HepG2 (cell line): ENCODE data around the gene CDC42EP5. TPM values are rescaled to one million over a fixed set of nuclear protein-coding genes. Genes with fewer than 3 reads are reported as not detected.

Source experiments
- BCL3 ChIP-seq: sonication (generic); formaldehyde crosslinking; IDR thresholded peaks from 2 replicates; pipeline ENCODE4 v1.5.1; 2020; ENCODE audit warnings: mild to moderate bottlenecking, missing genetic modification reagents, moderate library complexity
- ELF1 ChIP-seq: sonication (generic); formaldehyde crosslinking; IDR thresholded peaks from 2 replicates; pipeline ENCODE4 v1.4.0; 2020; ENCODE audit warnings: missing genetic modification reagents
- HMG20A ChIP-seq: IDR thresholded peaks from 2 replicates; pipeline ENCODE4 v1.6.1; 2016; ENCODE audit warnings: borderline replicate concordance
- IKZF5 ChIP-seq: IDR thresholded peaks from 2 replicates; pipeline ENCODE4 v1.6.1; 2018; ENCODE audit warnings: missing genetic modification reagents, mild to moderate bottlenecking, missing compliant biosample characterization
- KDM5B ChIP-seq: sonication (generic); formaldehyde crosslinking; IDR thresholded peaks from 2 replicates; pipeline ENCODE4 v1.4.0; 2020; ENCODE audit warnings: missing genetic modification reagents, mild to moderate bottlenecking, borderline replicate concordance
- MEF2D ChIP-seq: sonication (generic); formaldehyde crosslinking; IDR thresholded peaks from 2 replicates; pipeline ENCODE4 v1.5.1; 2020; ENCODE audit warnings: mild to moderate bottlenecking, missing genetic modification reagents
- MNT ChIP-seq: fragments of 450-650 bp; IDR thresholded peaks from 2 replicates; pipeline ENCODE4 v1.6.1; 2016
- MXI1 ChIP-seq: IDR thresholded peaks from 3 replicates; pipeline ENCODE4 v1.6.1; 2012; ENCODE audit warnings: low read depth, low read length, inconsistent platforms, borderline replicate concordance
- ONECUT2 ChIP-seq: sonication (generic); formaldehyde crosslinking; IDR thresholded peaks from 2 replicates; pipeline ENCODE4 v1.4.0; 2020; ENCODE audit warnings: missing genetic modification reagents
- RCOR2 ChIP-seq: IDR thresholded peaks from 2 replicates; pipeline ENCODE4 v1.6.1; 2016; ENCODE audit warnings: missing biosample characterization, missing genetic modification reagents
- SAFB2 ChIP-seq: sonication (generic); formaldehyde crosslinking; IDR thresholded peaks from 2 replicates; pipeline ENCODE4 v1.5.1; 2020; ENCODE audit warnings: missing genetic modification reagents, low read depth, mild to moderate bottlenecking, borderline replicate concordance
- SRF ChIP-seq: IDR thresholded peaks from 2 replicates; pipeline ENCODE4 v1.6.1; 2011; ENCODE audit warnings: mild to moderate bottlenecking, low read depth, low read length, moderate library complexity
- TOE1 ChIP-seq: sonication (generic); formaldehyde crosslinking; IDR thresholded peaks from 2 replicates; pipeline ENCODE4 v1.4.0; 2020; ENCODE audit warnings: mild to moderate bottlenecking, missing genetic modification reagents
- TP53 ChIP-seq: sonication (generic); formaldehyde crosslinking; conservative IDR thresholded peaks from 2 replicates; pipeline ENCODE4 v1.4.0; 2020; ENCODE audit warnings: missing genetic modification reagents
- TSC22D2 ChIP-seq: sonication (generic); formaldehyde crosslinking; IDR thresholded peaks from 2 replicates; pipeline ENCODE4 v1.5.1; 2020; ENCODE audit warnings: missing genetic modification reagents, mild to moderate bottlenecking, borderline replicate concordance
- ZFP62 ChIP-seq: sonication (generic); formaldehyde crosslinking; IDR thresholded peaks from 2 replicates; pipeline ENCODE4 v1.4.0; 2020; ENCODE audit warnings: missing genetic modification reagents
- ZNF160 ChIP-seq: sonication (generic); formaldehyde crosslinking; IDR thresholded peaks from 2 replicates; pipeline ENCODE4 v1.8.0; 2022; ENCODE audit warnings: mild to moderate bottlenecking, inconsistent platforms, missing genetic modification reagents
- ZNF317 ChIP-seq: sonication (generic); formaldehyde crosslinking; IDR thresholded peaks from 2 replicates; pipeline ENCODE4 v1.5.0; 2020; ENCODE audit warnings: mild to moderate bottlenecking, missing genetic modification reagents
- ZNF335 ChIP-seq: sonication (generic); formaldehyde crosslinking; IDR thresholded peaks from 2 replicates; pipeline ENCODE4 v1.4.0; 2020; ENCODE audit warnings: missing genetic modification reagents
- ZNF670 ChIP-seq: sonication (generic); formaldehyde crosslinking; IDR thresholded peaks from 2 replicates; pipeline ENCODE4 v1.8.0; 2022; ENCODE audit warnings: mild to moderate bottlenecking, missing genetic modification reagents, borderline replicate concordance
- polyA plus RNA-seq, 8 experiments: library from polyadenylated mRNA; depleted of rRNA in 3 of 8; stranded (reverse) in 7 of 8; unstranded in 1 of 8; fragments of >200 nt; fragmentation: Illumina TruSeq in 4 of 8; extraction: Trizol in 4 of 8; gene quantifications; 2 replicates each; pipeline versions ENCODE4 v1.2.1 to v1.2.3, GENCODE V29; 2011 to 2016; ENCODE audit warnings: low read depth in 4 of 8, missing spikeins in 1 of 8, mixed read lengths in 1 of 8; ENCODE audit not compliant: insufficient read depth in 1 of 8
- total RNA-seq, 5 experiments: library from RNA; depleted of rRNA; stranded (reverse); fragments of >200 nt; fragmentation: Illumina TruSeq; extraction: Trizol; gene quantifications; 2 replicates each; pipeline ENCODE4 v1.2.3, GENCODE V29; 2016; ENCODE audit warnings: low read depth in 1 of 5
- TF ChIP-seq, protein P1 (sequence below): sonication (generic); formaldehyde crosslinking; IDR thresholded peaks from 2 replicates; pipeline ENCODE4 v1.9.0; 2022; ENCODE audit warnings: missing genetic modification reagents, mild to moderate bottlenecking, borderline replicate concordance
- TF ChIP-seq, protein P2 (sequence below): sonication (generic); formaldehyde crosslinking; IDR thresholded peaks from 2 replicates; pipeline ENCODE4 v1.4.0; 2020; ENCODE audit warnings: missing genetic modification reagents, mild to moderate bottlenecking, borderline replicate concordance

CDC42EP5 gene
- total and polyA plus RNA-seq, 2 of the 13 experiments (the other 11 are each of a cell fraction or from before 2014, with no cell fraction given), result 0.41 to 1.6 TPM

GRCh38 chr19:54463531-54464043, 9.5 kb downstream of the CDC42EP5 start, which contains the start of gene LENG9 (continued):
- TF ChIP-seq ZNF335 (peak; percentile 50; the same call in 1 of the 2 replicates), ZNF317 (CRISPR knock-in tag) (peak; percentile 36; the same call in 1 of the 2 replicates), ZNF160 (CRISPR knock-in tag) (peak; percentile 54; the same call in 1 of the 2 replicates), MNT (no peak), HMG20A (CRISPR knock-in tag) (no peak), SAFB2 (CRISPR knock-in tag) (no peak), SRF (no peak), TOE1 (CRISPR knock-in tag) (no peak; the same call in 1 of the 2 replicates), TP53 (no peak), KDM5B (peak; percentile 51; the same call in 1 of the 2 replicates), ELF1 (peak; percentile 23; the same call in 1 of the 2 replicates), RCOR2 (no peak), MXI1 (peak; percentile 32; the same call in 1 of the 3 replicates), IKZF5 (CRISPR knock-in tag) (no peak), ZFP62 (no peak), TSC22D2 (CRISPR knock-in tag) (0 out of 2 replicates have a peak, but pooled peaks have one; percentile 66), ZNF670 (peak; percentile 5; the same call in 1 of the 2 replicates), BCL3 (CRISPR knock-in tag) (no peak), MEF2D (CRISPR knock-in tag) (no peak; the same call in 1 of the 2 replicates), ONECUT2 (CRISPR knock-in tag) (no peak)
- TF ChIP-seq, protein P1, sequence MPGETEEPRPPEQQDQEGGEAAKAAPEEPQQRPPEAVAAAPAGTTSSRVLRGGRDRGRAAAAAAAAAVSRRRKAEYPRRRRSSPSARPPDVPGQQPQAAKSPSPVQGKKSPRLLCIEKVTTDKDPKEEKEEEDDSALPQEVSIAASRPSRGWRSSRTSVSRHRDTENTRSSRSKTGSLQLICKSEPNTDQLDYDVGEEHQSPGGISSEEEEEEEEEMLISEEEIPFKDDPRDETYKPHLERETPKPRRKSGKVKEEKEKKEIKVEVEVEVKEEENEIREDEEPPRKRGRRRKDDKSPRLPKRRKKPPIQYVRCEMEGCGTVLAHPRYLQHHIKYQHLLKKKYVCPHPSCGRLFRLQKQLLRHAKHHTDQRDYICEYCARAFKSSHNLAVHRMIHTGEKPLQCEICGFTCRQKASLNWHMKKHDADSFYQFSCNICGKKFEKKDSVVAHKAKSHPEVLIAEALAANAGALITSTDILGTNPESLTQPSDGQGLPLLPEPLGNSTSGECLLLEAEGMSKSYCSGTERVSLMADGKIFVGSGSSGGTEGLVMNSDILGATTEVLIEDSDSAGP, result no peak
- TF ChIP-seq, protein P2, sequence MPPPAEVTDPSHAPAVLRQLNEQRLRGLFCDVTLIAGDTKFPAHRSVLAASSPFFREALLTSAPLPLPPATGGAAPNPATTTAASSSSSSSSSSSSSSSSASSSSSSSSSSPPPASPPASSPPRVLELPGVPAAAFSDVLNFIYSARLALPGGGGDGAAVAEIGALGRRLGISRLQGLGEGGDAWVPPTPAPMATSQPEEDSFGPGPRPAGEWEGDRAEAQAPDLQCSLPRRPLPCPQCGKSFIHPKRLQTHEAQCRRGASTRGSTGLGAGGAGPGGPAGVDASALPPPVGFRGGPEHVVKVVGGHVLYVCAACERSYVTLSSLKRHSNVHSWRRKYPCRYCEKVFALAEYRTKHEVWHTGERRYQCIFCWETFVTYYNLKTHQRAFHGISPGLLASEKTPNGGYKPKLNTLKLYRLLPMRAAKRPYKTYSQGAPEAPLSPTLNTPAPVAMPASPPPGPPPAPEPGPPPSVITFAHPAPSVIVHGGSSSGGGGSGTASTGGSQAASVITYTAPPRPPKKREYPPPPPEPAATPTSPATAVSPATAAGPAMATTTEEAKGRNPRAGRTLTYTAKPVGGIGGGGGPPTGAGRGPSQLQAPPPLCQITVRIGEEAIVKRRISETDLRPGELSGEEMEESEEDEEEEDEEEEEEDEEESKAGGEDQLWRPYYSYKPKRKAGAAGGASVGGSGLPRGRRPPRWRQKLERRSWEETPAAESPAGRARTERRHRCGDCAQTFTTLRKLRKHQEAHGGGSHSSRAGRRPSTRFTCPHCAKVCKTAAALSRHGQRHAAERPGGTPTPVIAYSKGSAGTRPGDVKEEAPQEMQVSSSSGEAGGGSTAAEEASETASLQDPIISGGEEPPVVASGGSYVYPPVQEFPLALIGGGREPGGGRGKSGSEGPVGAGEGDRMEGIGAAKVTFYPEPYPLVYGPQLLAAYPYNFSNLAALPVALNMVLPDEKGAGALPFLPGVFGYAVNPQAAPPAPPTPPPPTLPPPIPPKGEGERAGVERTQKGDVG (CRISPR knock-in tag), result no peak
